ENCODE data around the gene TCEANC.

DNA sequence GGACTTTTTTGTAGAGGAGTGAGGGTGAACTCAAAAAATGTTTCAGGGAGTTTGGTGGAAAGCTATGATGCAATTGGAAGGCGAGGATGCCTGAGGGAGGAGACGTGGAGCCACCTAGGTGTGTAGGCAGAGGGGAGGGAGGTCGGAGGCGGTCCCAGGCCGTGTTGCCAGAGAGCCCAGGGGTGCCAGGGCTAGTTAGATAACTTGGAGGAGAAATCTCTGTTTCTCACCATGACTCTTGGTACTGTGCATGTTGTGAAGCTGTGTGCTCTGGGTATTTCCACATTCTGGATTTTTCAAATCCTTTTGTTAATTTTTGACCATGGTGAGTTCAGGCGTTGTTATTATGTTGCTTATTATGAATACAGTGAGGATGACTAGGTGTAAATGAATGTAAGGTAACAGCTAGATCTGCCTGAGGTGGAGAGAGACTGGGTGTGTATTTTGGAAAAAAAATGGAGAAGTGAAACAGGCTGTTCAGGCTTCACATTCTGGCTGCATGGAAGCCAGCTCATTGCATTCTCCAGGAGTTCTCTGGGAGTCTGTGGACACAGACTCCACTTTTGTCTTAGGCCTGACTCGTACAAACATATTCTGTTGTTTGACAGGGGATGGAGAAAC is 40.5 kb downstream of the TCEANC start:
- TF ChIP-seq POLR2A (IDR thresholded peaks at IDR 0.05): no peak
- TF ChIP-seq, protein P1, sequence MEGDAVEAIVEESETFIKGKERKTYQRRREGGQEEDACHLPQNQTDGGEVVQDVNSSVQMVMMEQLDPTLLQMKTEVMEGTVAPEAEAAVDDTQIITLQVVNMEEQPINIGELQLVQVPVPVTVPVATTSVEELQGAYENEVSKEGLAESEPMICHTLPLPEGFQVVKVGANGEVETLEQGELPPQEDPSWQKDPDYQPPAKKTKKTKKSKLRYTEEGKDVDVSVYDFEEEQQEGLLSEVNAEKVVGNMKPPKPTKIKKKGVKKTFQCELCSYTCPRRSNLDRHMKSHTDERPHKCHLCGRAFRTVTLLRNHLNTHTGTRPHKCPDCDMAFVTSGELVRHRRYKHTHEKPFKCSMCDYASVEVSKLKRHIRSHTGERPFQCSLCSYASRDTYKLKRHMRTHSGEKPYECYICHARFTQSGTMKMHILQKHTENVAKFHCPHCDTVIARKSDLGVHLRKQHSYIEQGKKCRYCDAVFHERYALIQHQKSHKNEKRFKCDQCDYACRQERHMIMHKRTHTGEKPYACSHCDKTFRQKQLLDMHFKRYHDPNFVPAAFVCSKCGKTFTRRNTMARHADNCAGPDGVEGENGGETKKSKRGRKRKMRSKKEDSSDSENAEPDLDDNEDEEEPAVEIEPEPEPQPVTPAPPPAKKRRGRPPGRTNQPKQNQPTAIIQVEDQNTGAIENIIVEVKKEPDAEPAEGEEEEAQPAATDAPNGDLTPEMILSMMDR (IDR thresholded peaks at IDR 0.05 in 4 of 5, conservative IDR thresholded peaks at IDR 0.05 in 1 of 5): no peak

Data from gastrocnemius medialis (tissue), 4 donors.